ENCODE data around the gene CABLES2.

Gene CABLES2

DNA sequence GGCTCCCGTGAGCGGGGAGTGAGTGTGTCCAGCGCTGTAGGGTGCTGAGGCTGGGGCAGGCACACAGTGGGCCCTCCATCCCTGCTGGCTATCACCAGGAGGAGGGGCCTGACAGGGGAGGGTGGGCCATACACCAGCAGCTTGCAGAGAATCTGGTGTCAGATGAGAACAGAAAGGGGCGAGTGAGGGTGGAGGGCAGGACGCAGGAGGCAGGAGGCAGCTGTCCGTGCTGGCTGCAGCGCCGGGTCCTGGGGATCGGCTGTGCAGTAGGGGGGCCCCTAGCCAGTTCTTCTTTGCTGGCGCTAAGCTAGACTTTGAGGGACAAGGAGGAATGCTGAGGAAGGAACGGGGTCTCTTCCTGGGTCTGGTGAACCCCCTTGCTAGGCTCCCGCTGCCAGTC, 1.6 kb upstream of the CABLES2 start:
- no peak overlapping the region for H3K4me3 ChIP-seq (ENCODE audit: low read depth, low read length)
- DNase-seq (ENCODE audit: low read depth), result no peak

DNA sequence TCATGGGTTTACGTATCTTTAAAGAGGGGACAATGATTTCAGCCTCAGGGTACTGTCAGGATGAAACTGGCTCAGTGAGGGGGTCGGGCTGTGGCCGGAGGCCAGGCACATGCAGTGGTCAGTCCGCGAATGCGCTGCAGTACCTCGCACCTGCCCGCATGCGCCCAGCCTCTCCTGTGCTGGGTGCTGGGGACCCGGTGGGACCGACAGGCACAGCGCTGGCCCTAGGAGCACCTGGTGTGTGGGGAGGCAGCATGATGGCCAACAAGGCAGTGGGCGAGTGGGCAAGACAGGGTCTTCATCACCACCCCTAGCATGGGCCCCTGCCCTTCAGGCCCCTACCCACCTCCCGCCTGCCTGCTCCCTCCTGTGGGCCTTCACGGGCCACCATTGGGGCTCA, 970 bp upstream of the CABLES2 start:
- no peak for DNase-seq (ENCODE audit: low read depth)
- no peak overlapping the region for H3K4me3 ChIP-seq (ENCODE audit: low read depth, low read length)

DNA sequence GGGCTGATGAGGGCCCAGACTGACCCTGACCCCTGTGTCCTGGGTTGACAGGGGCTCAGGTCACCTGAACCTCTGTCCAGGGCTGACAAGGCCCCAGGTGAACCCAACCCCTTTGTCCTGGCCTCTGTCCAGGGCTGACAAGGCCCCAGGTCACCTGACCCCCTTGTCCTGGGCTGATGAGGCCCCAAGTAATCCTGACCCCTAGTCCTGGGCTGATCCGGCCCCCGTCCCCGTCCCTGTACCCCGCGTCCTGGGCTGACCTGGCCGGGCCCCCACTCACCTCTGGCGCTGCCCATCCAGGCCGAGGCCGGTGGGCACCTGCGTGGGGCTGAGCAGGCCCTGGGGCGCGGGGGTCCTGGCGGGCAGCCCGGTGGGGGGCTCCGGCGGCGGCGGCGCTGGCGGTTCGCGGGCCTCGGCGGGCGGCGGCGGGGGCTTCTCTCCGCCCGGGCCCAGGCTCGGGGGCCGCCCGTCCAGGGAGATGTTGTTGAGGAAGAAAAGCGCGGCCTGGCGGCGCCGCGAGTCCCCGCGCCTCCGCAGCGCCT, 379 bp downstream of the CABLES2 start:
- no peak for DNase-seq (ENCODE audit: low read depth)

DNA sequence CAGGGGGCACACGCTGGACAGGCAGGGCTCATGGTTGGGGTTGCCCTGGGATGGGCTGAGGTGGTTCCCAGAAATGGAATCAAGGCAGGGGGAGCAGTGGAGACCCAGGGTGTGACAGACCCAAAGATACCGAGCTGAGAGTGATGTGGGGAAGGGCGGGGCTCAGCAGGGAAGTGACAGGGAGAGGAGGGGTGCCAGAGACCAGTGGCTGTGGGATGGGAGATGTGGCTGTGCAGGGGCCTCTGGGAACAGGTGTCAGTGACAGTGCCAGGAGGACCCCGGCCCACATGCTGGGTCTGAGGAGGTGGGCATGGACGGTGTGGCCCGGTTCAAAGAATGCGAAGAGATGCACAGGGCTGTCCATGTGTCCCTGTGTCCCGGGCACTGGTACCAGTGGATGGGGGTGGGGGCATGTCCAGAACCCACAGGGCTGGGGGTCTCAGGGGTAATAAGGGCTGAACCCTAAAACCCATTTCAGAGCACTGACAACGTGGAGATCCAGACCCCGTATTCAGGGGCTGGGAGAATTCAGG, 1.0 kb downstream of the CABLES2 start:
- DNase-seq (ENCODE audit: low read depth), result no peak

More for the DNA sequence above, 379 bp downstream of the CABLES2 start:
- peak overlapping the region; percentile 73 for H3K4me3 ChIP-seq (ENCODE audit: low read depth, low read length)

DNA sequence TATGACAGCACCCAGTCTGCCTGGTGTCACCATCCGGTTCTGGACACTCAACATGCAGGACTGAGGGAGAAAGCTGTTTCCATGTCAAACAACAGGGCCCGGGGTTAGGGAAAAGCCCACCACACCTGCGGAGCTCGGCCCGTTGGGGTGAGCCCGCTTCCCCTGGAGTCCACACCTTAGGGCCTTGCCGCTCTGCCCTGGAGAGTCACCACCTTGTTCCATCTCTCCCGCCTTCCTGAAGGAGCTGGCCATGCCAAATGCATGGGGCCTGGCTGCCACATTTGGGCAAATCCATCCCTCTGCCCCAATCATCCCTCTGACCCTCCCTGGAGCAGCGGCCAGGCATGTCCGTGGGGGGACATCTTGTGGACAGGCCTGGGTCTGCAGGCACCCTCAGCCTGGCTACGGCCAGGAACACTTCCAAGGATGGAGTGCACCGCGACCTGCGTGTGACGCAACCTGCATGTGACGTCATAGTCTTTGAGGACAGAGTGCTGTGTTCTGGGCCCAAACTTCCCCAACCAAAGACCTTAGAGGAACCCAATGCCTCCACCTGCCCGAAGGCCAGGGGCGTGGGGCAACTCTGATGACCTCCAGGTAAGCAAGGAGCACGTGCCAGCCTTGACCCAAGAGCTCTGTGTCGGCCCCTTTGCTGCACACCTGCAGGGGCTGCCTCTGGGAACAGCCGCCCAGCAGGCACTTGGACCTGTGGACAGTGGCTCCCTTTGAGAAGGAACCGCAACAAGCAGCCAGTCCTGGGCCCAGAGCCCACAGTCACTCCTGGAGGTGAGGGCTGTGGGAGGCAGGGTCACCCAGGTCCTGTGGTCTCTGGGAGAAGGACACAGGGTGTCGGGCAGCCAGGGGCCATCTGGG, 1.7 kb downstream of the CABLES2 start:
- no peak overlapping the region for H3K4me3 ChIP-seq (ENCODE audit: low read depth, low read length)
- peak; percentile 12 for DNase-seq (ENCODE audit: low read depth)

More for the DNA sequence above, 1.0 kb downstream of the CABLES2 start:
- H3K4me3 ChIP-seq (ENCODE audit: low read depth, low read length), result peak overlapping the region; percentile 73

DNA sequence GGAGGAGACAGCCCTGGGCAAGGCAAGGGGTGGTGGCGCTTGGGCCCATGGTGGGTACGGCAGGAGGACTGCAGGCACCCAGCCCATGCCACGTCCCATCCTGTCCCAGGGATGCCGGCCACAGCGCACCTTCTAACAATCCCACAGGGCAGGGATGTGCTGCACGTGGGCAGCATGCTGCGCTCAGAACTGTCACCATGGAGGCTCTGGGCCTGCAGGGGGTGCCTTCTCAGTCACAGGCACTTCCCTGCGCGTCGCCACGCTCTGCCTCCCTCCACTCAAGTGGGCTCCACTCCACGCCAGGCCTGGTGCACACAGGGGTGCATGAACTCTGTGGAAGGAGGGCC, 2.4 kb downstream of the CABLES2 start:
- H3K4me3 ChIP-seq (ENCODE audit: low read depth, low read length), result no peak overlapping the region
- no peak for DNase-seq (ENCODE audit: low read depth)

DNA sequence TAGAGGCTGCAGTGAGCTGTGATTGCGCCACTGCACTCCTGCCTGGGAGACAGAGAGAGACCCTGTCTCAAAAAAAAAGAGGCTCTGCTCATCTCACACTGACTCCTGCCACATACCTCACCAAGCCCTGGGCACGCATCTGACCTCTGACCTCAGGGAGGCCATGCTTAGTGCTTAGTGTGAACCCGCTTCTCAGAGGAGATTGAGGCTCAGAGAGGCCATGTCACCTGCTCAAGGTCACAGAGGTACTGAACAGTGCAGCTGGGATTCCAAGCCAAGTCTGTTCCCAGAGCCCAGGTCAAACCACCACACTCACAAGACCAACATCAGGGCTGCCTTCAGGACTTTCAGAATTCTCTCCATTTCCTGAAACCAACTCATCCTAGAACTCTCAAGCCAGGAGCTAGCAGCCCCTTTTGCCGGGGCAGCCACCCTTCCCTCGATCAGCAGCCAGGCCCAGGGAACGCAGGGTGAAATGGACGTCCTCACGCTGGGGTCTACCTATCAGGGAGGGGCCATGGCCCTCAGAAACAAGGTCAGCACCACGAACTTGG, 2.9 kb downstream of the CABLES2 start:
- no peak for DNase-seq (ENCODE audit: low read depth)
- H3K4me3 ChIP-seq (ENCODE audit: low read depth, low read length), result no peak overlapping the region

DNA sequence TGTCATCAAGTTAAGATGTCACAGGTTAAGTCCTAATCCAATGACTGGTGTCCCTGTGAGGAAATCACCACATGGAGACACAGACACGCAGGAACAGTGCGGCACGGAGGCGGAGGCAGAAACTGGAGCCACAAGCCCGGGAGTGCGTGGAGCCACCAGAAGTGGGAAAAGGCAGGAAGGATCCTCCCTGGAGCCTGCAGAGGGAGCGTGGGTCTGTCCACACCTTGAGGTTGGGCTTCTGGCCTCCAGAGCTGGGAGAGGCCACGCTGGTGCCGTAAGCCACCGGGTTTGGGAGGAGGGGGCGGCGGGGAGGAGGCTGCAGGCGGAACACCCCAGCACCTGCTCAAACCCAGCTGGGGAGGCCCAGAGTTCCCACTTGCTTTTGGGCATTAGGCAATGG, 3.8 kb downstream of the CABLES2 start:
- H3K4me3 ChIP-seq (ENCODE audit: low read depth, low read length), result no peak overlapping the region

DNA sequence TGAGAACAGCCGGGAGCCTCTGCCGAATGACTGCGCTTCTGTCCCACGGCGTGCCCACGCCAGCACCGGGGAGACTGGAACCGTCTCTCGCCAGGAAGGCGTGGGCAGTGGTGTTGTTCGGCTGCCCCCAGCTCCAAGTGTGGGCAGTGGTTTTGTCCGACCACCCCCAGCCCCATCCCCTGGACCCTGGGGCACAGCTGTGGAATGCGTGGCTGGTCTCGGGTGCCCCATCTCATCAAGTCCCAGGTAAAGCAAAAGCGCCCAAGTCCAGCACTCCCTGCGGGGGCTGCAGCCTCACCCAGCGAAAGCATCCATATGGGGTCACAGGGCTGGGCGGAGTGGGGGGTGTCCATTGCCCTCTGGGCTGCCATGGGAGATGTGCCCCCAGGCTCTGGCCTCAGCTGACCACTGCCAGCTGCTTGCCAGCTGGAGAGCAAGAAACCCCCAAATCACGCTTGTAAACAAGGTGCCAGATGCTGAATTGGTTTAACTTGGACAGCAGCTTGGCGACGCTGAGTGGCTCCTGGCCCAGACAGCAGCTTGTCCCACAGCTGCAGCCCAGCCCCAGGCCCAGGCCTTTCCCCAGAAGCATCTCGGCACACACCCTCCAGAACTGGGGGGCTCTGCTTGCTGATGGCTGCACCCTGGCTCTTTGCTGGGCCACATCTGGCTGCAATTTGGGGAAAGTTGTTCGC, 4.5 kb downstream of the CABLES2 start:
- no peak for DNase-seq (ENCODE audit: low read depth)
- H3K4me3 ChIP-seq (ENCODE audit: low read depth, low read length), result no peak overlapping the region

More for the DNA sequence above, 3.8 kb downstream of the CABLES2 start:
- no peak for DNase-seq (ENCODE audit: low read depth)

DNA sequence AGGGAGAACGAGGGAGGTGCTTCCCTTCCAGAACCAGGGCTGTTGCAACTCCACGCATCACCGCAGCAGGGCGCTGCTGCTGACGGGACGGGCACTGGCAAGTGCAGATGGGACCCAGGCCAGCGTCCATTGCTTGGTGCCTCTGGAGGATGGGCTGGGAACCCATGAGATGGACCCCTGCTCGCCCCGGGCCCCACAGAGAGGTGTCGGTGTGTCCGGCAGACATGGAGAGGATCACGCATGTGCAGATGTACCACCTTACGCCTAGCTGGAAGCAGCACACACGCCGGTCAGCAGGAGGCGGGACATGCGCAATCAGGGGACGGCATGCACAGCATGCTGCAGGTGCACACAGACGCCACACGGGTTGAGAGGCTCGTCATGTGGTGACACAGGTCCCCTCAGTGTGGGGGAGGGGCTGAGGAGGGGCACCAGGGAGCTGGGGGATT, 5.7 kb downstream of the CABLES2 start:
- no peak overlapping the region for H3K4me3 ChIP-seq (ENCODE audit: low read depth, low read length)
- DNase-seq (ENCODE audit: low read depth), result no peak

DNA sequence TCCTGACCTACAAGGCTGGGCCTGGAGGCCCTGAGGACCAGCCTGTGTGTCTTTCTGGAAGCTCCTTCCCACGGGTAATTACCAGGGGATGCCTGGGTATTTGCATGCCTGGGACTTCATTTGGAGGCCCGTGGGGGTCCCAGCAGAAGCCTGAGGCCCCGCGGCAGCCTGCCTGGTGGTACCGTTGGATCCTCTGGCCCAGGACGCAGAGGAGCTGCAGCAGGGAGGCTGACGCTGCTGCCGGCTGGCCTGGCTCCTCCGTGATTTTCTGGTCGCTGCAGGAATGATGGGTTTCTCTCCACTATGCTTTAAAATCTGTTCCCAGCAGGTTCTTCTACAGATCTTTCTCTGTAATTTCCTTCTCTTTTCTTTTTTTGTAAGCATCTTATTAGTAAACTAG, 6.5 kb downstream of the CABLES2 start:
- DNase-seq (ENCODE audit: low read depth), result no peak
- H3K4me3 ChIP-seq (ENCODE audit: low read depth, low read length), result no peak overlapping the region

DNA sequence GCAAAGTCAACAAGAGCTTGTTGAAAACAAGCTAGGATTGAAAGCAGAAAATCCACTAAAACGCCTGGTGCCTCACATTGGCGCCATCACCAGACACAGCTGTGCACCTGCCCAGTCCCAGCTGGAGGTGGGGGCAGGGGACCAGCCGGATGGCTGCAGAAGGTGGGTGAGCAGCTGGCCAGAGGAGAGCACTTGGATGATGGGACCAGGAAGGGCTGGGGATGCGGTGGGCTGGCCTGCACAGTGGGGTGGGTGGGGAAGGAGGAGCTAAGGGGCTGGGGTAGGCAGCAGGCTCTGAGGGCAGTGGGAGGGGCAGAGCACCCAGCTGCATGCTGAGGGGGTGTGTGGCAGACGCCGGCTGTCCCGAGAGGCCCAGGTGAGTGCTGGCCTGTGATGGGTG, 7.1 kb downstream of the CABLES2 start:
- no peak for DNase-seq (ENCODE audit: low read depth)
- no peak overlapping the region for H3K4me3 ChIP-seq (ENCODE audit: low read depth, low read length)

DNA sequence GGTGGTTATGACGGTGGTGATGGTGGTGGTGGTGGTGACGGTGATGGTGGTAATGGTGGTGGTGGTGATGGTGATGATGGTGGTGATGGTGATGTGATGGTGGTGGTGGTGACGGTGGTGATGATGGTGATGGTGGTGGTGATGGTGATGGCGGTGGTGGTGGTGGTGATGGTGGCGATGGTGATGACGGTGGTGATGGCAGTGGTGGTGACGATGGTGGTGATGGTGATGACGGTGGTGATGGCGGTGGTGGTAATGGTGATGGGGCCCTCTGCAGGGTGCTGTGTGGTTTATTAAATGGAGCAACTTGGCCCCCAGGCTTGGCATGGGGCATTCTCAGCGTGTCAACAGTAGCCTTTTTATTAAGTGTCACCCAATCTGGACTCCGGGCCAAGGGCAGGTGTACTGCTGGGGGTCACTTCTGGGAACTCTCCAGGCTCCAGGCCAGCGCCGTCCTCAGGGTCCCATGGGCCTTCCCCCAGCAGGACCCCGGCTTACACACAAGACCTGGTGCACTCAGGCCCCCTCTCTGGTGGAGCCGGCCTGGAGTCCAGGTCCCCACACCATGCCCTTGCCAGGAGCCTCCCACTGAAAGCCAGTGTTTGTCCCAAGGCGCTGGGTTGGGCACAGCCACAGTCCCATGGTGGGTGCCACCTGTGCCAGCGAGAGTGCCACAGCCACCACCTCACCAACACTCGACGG, 8.8 kb downstream of the CABLES2 start:
- DNase-seq (ENCODE audit: low read depth), result no peak
- no peak overlapping the region for H3K4me3 ChIP-seq (ENCODE audit: low read depth, low read length)

DNA sequence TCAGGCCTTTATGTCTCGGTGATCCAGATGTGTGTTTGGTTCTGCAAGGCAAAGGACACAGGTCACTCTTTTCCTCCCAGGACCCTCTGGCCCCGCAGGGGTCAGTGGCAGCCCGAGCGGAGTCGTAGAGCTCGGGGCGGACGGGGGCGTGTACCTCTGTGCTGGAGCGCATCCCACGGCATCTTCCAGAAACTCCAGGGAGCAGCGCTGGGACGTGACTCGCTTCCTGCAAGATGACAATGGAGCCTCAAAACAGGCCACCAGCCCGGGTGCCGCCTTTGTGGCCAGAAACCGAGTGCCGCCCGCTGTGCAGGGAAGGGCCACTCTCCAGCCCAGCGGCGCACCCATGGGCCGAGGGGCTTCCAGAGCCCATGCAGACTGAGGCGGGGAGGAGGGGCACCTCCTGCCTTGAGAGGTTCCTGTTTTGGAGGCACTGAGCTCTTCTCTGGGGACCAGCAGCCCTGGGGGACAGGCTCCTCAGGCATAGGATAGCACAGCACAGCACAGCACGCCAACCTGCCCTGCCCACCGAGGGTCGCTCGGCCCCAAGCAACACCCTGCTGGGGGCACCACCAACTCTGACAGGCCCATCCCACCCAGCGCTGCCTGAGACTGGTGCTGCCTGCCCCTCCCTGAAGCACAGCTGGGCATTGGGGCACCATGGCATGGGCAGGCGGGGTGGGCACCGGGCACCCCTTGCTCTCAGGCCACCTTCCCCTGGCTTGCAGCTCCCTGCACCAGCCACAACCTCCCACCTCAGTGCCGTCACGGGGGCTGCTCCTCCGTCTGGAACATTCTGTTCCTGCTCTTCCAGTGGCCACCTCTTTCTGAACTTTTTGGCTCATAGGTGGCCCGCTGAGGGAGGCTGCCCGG, 10.5 kb downstream of the CABLES2 start:
- no peak for DNase-seq (ENCODE audit: low read depth)

DNA sequence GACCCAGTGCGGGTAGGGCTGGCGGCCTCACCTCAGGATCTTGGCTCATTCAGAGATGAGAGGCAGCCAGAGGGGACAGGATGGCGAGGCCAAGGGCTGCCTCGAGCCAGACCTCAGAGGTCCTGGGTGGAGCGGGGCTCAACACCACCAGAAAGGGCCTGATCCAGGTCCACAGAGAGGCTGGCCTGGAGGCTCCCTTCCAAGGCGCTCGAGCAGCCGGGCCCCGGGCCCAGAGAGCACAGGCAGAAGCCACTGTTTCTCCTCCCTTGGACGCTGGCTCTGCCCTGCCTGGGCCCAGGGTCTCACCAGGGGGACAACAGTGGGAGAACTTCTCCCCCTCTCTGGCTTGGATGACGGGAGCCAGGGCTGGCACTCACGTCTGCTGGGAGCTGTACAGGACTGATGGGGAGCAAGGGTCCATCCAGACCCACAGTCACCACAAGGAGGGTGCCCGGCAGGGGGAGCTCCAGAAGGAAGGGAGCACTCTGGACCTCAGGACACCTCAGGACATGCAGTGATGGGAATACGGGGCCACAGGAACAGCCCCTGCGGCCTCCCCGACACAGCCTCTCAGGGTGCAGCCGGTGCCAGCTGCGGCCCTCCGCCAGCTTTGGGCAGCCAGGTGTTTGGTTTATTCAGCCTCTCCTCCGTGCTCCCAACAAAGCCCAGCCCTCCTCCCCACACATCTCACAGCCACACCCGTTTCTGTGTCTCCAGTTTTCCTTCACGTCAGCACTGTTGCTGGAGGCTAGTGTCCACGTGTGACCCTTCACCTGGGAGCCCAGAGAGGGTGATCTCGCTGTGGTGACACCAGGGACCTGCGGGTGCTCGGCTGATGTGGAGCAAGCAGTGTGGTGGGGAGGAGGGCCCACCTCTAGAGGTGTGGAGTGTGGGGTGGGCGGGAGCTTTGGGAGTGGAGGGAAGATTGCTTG, 11.5 kb downstream of the CABLES2 start:
- no peak overlapping the region for H3K4me3 ChIP-seq (ENCODE audit: low read depth, low read length)
- DNase-seq (ENCODE audit: low read depth), result no peak

More for the DNA sequence above, 10.5 kb downstream of the CABLES2 start:
- no peak overlapping the region for H3K4me3 ChIP-seq (ENCODE audit: low read depth, low read length)

DNA sequence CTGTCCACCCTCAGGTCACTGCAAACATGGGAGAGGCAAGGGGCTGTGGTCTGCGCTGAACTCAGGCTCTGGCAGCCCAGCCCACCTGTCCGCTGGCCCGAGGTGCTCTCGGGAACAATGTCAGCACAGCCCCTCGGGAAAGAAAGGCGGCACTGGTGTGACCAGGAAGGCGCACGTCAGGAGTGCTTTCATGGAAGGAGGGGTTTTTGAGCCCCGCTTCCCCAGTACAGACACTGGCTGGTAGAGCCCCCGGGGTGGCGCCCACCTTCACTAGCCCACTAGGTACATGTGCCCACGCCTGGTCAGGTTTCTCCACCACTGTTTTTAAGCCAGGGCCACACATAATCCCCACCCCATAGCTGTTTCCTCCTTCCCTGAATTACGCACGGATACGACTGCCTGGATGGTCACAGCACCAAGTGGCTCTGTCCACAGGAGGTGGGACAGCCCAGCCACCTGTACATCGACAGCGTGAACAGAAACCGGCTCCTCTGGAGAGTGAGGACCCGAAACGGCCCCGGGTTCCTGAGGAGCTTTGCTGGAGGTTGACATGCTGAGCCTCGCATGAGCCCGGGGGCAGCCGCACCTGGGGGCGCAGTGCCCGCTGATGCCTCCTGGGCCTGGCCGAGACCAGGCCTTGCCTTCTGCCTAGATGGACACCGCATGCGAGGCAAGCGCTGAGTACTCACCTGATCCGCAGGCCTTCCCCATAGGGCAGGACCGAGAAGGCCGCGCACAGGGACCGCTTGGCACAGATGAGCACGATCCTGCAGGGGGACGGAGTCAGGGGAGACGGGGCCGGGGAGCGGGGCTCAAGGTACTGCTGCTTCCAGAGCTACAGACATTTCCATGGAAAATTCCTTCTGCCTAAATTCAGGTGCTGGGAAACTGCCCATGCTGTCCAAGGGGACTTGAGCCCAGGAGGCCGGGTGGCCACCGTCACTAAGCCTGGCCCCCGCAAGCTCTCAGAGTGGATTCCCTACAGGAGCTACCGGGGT, 12.5 kb downstream of the CABLES2 start:
- DNase-seq (ENCODE audit: low read depth), result no peak
- no peak overlapping the region for H3K4me3 ChIP-seq (ENCODE audit: low read depth, low read length)
